Stimulated activated naive CD4-positive, alpha-beta T cell treated with Interleukin-2 at 50 U/mL for 16 hours (primary cell): ENCODE data around the gene C19orf25.
"Not testable (repeated sequence)": the region's sequence is repeated elsewhere in the genome, so short reads cannot be mapped to it uniquely, and the experiment has no call there.

Experiments used
- DNase-seq: peaks from one replicate; lab custom pipeline; 2025; lab: John Stamatoyannopoulos, UW

Gene C19orf25

DNA sequence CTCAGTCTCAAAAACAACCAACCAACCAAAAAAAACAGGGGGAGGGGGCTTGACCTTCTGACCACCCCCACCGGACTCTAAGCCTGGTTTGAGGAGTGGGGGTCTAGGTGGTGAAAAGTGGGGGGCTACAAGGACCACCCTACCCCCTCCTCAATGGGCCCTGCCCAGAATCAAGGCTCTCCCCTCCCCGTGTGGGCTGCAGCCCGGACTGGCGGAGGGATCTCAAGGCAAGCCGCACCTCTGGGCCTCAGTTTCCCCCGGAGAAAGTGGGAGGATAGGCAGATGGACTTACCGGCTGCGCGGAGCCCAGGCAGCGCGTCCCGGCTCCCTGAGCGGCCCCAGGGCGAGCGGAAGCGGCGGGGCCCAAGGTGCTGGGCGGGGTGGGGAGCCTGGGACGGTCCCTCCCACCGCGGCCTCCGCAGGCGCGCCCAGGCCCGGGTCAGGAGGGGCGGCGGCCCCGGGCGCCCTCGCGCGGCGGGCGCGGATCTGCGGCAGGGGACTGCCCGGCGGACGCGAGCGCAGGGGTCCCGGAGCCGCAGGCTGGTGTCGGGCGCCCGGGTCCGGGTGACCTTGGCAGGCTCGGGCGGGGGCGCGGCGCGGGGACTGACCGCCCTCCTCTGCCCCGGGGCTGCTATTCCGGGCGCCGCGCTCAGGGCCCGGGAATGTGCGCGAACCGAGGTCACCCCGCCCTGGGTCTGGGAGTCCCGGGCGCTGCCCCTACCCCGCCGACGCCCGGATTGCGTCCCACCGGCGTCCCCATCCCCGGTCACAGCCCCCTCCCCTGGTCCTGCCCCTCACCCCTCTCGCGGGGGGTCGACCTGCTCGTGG is 33.9 kb upstream of the C19orf25 start, which contains the start of gene ADAMTSL5:
TSS of gene ADAMTSL5 (minus strand) at position 349 of the 828 bp plus-strand sequence. CDS start 2,076 bp downstream, outside the sequence.
- peak; percentile 55 for DNase-seq

DNA sequence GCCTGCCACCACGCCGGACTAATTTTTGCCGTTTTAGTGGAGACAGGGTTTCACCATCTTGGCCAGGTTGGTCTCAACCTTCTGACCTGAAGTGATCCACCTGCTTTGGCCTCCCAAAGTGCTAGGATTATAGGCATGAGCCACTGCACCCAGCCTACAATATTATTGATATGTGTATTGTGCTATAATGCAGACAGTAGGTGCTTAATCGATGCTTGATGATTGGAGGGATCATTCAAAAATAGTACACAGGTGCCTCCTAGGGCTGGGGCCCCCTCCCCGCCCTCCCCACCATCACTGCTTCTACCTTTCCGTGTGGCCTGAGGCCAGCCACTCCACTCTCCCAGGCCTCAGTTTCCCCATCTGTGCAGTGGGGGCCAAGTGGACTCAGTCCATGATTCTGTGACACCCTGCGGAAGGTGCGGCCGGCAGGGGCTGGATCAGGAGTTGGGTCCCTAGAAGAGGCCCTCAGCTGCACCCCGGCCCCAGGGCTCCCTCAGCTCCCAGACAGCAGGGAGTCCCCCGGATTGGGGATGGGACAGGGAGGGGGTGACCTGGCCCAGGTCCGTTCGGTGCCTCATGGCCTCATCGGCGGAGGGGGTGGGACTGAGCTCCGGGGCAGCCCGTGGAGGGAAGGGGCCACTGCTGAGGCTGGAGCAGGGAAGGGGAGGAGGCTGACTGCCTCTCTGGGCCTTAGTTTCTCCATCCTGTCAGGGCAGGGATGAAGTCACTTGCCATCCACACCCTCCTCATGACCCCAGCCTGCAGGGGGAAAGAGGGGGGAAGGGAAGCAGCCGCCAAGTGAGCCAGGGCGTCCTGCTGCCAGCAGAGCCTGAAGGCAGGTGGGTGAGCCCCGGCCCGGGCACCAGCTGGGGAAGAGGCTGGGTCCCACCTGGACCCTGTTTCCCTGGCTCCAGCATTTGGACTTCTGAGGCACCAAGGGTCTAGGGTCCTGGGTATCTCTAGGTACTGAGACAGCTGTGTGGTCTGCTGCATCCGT is 32.6 kb upstream of the C19orf25 start:
- no peak for DNase-seq

DNA sequence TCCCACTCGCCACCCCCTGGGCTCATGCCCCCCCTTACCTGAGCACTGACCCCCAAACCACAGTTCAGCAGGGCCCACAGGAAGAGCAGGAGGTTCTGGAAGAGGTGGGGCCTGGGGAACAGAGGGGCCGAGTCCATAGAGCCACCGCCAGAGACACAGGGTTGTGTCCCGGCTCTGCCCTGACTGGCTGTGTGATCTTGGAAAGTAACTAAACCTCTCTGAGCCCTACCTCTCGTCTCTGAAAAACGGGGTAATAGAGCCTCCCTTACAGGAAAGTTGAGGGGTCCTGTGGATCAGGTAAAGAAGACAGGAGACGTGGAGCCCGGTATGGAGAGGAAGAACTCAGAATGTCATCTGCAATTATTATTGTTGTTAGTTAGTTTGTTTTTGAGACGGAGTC is 31.8 kb upstream of the C19orf25 start:
- no peak for DNase-seq

DNA sequence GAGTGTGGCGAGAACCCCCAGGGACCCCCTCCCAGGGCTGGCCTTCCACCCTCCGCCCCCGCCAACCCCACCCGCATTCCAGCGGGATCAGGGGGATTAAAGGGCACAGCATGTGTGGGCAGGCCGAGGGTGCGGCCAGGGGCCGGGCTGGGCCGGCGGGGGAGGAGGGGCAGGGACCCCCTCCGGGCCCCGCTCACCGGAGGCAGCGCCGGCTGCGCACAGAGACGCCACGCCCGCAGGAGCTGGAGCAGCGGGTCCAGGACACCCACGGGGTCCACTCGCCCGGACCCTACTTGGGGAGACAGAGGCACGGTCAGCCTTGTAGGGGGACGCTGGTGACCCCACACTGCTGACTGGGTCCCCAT is 31.4 kb upstream of the C19orf25 start:
- no peak for DNase-seq

DNA sequence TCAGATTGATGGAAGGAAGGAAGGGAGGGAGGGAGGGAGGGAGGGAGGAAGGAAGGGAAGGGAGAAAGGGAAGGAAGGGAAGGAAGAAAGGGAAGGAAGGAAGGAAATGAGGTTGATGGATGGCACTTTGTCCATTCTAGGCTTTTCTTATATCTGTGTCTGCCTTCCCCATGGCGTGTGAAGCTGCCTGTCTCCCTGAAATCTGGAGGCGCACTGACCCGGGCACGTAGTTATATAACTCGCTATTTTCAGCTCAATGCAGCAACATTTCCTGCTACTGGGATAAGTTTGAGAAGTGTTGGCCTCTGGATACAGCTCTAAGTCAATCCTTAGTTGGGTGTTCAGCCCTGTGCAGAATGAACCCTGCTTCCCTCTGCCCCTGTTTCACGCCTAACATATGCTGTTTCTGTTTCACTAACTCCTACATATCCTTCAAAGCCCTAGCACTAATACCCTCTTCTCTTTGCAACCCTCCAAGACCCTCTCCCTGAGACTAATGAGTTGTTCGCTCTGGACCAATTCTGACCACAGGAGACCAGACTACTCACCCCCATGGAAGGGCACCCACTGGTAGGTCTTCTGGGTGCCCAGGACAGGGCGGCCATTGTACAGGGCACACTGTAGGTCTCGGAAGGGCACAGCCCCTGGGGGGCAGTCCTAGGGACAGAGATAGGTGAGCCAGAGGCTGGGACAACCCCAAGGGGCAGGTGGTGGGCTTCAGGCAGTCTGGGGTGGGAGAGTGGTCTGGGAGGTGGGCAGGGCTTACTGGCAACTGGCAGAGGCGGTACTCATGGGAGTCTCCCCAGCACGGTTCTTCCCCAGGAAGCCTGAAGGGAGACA is 30.8 kb upstream of the C19orf25 start:
- no peak for DNase-seq

DNA sequence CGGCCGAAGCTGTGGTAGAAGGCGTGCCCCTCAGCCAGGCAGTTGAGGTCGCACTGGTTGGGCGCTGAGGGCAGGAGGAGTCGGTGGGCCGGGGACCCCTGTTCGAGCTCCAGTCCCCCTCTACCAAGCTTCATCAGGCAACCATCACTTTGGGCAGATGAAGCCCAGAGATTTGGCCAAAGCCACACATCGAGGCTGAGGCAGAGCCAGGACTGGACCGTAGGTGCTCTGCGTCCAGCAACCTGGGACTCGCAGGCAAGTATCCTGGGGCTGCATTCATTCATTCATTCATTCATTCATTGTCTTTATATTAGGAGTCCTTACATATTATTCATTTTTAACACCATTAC is 29.5 kb upstream of the C19orf25 start:
- DNase-seq: no peak

DNA sequence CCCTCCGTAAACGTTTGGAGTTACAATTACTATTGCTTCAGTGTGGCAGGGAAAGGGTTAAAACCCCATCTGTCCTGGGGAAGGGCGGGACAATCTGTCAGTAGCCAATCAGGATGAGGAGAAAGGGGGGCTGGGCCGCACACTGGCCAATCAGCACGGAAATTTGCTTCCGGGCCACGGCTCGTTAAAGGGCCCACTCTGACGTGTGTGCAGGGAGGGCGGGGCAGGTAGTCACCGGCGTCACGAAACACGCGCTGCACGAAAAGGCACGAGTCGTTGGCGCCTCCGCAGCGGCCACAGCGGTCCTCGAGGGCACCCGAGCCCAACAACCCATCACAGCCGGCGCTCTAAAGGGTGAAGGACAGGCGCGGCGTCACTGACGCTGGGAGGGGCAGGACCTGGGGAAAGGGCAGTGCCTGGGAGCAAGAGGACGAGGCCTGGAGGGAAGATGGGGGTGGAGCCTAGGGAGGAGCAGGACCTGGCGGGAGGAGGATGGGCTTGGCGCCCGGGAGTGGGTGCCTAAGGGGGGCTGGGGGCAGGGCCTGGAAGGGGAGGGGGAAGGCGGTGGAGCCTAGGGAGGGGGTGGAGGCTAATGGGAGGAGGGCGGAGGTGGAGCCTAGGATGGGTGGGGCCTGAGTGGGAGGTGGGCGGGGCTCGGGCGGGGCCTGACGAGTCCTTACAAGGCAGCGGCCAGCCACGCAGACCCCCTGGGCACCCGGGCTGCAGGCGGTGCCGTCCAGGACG is 28.9 kb upstream of the C19orf25 start:
- DNase-seq: peak; percentile 86

DNA sequence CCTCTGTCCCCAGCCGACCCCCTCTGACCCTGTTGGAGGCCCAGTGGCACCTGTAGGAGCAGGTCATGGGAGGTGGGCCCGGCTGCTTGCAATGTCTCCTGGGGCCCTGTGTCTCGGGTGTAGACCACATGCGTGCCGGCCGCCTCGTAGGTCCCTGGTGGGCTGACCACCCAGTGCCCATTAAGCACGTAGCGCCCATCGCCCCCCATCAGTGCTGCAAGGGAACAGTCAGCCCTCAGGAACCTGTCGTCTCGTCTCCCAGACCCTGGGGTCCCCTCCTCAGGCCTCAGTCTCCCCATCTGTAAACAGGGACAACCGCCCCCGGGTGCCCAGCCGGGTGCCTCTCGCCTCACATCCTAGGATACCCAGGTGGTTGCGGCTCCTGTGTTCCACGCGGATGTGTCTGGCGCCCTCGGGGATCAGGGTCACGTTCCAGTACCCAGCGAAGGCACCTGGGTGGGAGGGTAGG is 28.2 kb upstream of the C19orf25 start:
- DNase-seq: no peak

DNA sequence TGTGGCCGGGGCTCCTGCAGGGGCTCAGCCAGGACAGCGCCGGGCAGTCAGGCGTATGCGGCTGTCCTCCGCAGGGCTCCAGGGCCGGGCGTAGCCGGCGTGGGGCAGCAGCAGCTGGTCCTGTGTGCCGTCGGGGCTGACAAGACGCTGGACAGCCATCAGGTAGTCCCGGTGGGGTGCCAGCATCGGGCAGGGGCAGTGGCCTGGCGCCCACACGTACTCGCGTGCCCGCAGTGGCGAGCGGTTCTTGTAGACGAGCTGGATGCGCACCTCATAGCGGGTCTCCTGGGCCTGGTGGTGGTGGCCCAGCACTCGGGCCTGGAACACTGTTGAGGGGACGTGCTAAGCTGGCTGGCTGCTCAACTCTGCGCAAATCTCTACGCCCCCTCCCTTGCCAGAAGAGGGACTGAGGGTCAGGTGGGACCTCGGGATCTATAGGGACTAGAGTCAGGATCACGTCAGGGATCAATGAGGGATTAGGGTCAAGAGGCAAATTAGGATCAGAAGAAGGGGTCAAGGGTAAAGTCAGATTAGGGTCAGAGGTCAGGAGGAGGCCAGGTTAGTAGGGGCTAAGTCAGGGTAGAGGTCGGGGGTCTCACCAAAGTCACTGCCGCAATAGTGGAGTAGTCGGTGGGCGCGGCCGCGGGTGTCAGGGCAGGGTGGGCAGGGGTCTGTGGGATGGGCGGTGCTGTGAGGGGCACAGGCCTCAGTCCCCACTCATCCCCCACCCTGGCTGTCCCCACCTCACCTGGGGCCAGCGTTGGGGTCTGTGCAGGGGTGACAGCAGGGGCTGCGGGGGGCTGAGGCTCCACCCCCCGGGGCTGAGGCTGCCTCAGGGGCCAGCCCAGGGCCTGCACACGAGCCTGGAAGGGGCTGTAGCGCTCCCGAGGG is 27.2 kb upstream of the C19orf25 start:
- DNase-seq: no peak

DNA sequence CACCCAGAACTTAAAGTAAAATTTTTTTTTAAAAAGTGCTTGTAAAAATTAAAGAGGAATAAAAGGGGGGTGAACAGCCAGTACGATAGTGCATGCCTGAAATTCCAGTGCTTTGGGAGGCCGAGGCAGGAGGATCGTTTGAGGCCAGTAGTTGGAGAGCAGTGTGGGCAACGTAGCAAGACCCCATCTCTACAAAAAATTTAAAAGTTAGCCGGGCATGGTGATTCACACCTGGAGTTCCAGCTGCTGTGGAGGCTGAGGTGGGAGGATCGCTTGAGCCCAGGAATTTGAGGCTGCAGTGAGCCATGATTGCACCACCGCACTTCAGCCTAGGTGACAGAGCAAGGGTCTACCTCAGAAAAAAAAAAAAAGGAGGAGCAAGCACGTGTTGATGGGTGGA is 26.0 kb upstream of the C19orf25 start:
- DNase-seq: no peak

DNA sequence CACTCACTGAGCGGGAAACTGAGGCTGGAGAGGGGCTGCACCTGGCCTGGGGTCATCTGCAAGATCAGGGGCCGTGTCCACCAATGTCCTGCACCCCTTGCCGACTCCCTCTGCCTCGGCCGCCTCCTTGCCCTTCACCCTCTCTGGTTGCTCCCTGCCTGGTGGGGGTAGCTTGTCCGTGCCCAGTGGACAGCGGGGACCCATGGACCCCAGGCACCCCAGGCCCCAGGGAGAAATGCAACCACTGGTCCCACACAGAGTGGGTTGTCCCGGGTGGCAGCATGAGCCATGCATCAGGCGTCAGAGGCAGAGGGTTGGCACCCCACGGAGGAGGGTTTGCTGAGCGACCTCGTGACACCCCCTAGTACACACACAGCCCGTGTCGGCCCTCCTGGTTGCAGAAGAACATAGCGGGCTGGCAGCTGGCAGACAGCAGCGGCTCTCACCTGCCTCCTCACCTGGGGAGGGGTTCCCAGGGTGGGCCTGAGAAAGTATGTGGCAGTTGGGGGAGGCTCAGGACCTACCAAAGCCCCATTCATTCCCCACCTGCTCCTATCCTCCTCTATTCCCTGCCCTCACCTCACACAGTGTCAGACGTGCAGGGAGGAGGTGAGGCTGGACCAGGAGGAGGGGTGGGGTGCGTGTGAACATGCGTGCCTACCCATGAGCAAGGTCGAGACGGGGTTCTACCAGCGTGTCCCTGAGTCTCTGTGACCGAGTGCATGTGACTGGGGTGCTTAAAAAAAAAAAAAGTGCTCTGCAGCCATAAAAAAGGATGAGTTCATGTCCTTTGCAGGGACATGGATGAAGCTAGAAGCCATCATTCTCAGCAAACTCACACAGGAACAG is 25.1 kb upstream of the C19orf25 start:
- no peak for DNase-seq

DNA sequence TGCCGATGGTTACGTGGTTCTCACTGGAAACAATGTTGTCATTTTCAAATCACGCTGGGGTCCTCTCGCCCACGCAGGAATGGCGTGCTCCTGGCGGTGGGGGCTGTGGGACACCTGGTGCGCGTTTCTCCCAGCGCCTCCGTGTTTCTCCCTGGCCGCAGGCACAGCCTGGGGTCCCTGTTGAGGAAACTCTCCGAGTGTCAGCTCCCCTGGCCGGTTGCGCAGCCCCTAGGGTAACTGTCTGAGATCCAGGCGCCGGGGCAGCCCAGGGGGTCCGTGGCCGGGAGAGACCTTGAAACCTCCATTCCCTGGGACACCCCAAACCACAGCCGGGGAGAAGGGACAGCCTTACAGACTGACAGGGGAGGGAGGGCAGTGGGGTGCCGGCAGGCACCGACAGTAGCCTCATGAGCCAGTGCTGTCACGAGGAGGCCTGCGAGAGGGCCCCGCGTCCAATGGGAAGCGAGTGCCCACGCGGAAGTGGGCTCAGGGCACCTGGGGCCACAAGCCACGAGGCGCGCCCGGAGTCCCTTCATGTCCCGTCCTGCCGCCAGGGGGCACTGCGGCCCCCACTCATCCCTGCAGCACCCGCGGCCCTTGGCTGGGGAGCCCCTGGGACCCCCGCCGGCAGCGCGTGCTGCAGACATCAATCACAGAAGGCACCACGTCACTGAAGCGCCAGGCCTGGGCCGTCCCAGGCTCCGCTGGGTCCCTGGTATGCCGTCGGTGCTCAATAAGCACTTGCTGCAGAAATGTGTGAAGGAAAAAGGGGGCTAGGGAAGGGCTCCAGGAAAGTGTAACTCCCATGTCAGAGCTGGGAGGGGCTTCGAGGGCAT is 24.3 kb upstream of the C19orf25 start:
- DNase-seq: peak; percentile 61

DNA sequence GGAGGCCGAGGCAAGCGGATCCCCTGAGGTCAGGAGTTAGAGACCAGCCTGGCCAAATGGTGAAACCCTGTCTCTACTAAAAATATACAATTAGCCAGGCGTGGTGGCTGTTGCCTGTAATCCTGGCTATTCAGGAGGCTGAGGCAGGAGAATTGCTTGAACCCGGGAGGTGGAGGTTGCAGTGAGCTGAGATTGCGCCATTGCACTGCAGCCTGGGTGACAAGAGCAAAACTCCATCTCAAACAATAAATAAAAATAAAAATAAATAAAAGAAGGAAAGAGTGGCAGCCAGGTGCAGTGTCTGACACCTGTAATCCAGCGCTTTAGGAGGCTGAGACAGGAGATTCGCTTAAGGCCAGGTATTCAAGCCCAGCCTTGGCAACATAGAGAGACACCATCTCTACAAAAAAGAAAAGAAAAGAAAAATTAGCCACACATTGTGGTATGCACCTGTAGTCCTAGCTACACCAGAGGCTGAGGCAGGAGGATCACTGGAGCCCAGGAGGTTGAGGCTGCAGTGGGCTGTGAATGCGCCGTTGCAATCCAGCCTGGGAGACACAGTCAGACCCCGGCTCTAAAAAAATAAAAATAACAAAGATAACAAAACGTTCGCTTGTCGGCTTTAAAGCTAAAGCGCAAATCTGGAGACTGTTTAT is 23.5 kb upstream of the C19orf25 start:
- DNase-seq: no peak

DNA sequence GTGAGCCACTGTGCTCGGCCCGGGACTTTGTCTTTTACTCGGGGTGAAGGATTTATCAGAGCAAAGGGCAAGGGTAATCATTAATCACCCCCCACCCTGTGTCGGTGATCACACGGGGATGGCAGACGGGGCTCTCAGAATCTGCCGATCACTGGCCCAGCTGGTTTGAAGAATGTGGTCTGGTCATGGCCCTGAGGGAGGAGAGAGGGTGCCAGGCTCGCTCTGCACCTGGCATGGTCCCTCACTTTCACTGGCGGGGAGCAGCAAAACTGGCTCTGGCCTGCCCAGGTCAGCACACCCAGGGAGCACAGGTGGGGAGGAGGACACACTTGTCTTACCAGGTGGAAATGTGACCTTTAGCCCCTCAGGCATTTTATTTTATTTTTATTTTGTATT is 22.2 kb upstream of the C19orf25 start:
- no peak for DNase-seq

DNA sequence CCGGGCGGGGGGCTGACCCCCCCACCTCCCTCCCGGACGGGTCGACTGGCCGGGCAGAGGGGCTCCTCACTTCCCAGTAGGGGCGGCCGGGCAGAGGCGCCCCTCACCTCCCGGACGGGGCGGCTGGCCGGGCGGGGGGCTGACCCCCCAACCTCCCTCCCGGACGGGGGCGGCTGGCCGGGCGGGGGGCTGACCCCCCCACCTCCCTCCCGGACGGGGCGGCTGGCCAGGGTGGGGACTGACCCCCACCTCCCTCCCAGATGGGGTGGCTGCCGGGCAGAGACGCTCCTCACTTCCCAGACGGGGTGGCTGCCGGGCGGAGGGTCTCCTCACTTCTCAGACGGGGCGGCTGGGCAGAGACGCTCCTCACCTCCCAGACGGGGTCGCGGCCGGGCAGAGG is 20.2 kb upstream of the C19orf25 start:
- not testable (repeated sequence) for DNase-seq

DNA sequence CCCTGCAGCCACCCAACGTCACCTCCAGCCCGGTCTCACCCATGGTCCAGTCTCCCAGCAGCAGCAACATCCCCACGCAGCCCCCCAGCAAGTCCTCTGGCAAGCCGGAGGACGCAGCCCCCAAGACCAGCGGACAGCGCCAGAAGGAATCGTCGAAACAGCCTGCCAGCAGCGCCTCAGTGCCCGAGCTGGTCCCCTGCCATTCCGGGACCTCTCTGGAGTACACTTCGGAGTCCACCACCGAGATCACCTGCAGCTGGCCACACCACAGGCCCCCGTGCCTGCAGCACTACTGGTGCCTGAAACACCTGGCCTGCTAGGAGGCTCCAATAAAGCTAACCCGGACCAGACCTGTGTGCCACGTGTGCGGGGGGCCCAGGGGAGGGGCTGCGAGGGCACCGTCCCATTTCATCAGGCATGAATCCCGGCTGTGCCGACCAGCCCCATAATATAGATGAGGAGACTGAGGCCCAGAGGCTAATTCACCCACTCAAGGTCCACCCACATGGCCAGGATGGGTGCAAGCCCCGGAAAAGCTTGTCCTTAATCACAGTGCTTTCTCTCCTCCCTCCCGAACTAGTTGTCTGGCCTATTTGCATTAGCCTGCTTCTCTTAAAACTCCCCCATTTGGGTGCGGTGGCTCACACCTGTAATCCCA is 18.7 kb upstream of the C19orf25 start:
- DNase-seq: no peak
